Astrocyte of the spinal cord (primary cell): ENCODE results near the gene AMACR.

ENCODE experiments used
- DNase-seq: peaks from one replicate; pipeline ENCODE4 v3.0.0; 2011; ENCODE audit warnings: low read depth, low spot score
- H3K4me3 ChIP-seq: 2 replicates; pipeline ENCODE4 v1.5.1; 2011; ENCODE audit warnings: low read depth, mild to moderate bottlenecking, low read length, moderate library complexity
- CTCF ChIP-seq: IDR thresholded peaks from 2 replicates; pipeline ENCODE4 v1.5.1; 2012; ENCODE audit warnings: low read depth, mild to moderate bottlenecking, low read length, inconsistent platforms
- in situ Hi-C: cut with HindIII; loops from 2 replicates; pipeline ENCODE4 v1.10.0; 2017; ENCODE audit warnings: low sequenced_read_pairs

The AMACR gene

GRCh38 chr5:33981408-33982162 is 26.3 kb downstream of the AMACR start:
- in situ Hi-C loops = no loop called here
- peak; percentile 40 for DNase-seq
- no peak overlapping the region for H3K4me3 ChIP-seq
- TF ChIP-seq CTCF = no peak

- TF ChIP-seq CTCF = no peak
- DNase-seq = no peak
- in situ Hi-C loops = no loop called here
- H3K4me3 ChIP-seq = no peak overlapping the region
Measured at GRCh38 chr5:33980030-33980429, 27.8 kb downstream of the AMACR start.

GRCh38 chr5:33978306-33978705 is 29.5 kb downstream of the AMACR start:
- TF ChIP-seq CTCF = no peak
- no peak for DNase-seq
- in situ Hi-C loops = no loop called here
- H3K4me3 ChIP-seq = no peak overlapping the region

GRCh38 chr5:33976307-33976706 is 31.5 kb downstream of the AMACR start:
- DNase-seq = no peak
- in situ Hi-C loops = no loop called here
- TF ChIP-seq CTCF = no peak
- H3K4me3 ChIP-seq = no peak overlapping the region

DNA sequence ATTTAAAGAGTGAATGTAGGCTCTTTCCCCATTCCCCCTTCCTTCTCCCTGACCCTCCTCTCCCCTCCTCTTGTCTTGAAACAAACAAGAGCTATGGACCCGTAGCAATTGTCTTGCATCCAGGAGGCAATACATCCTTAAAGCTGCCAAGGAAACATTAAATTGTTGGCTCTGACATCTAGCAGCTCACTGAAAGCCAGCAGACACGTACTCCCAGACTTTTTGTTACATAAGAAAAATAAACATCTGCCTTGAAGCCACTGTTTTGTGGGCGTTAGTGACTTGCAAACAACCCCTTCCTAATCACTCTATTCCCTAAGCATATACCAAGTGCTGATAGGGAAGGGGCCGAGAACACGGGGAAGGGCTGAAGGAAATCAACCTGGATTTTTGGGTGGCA is 32.0 kb downstream of the AMACR start:
- TF ChIP-seq CTCF = no peak
- DNase-seq = peak; percentile 17
- in situ Hi-C loops = no loop called here
- H3K4me3 ChIP-seq = no peak overlapping the region

DNA sequence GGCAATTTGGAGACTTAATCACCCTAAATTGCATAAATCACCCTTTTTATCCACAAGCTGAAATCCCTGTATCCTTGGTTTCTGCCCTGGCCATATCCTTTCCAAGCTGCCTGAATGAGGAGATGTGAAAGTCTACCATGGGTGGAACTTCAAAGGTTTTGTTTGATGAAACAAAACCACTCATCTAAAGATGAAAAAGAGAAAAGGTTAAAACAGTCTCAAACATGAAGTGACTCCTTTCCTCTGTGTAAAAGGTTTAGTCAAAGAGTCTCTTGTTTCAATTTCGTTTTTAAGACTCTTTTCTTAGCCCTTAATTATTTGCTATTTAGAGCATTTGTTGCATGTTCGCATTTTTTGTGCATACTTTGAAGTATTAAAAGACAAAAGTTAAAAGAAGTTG is 34.6 kb downstream of the AMACR start:
- no peak for DNase-seq
- no peak overlapping the region for H3K4me3 ChIP-seq
- no peak for TF ChIP-seq CTCF
- in situ Hi-C loops = no loop called here
